Endothelial cell (in vitro differentiated cells): ENCODE results near the gene SLC25A1. TPM values are rescaled to one million over a fixed set of nuclear protein-coding genes. Genes with fewer than 3 reads are reported as not detected.

Source experiments
- DNase-seq: peaks from one replicate; pipeline ENCODE4 v3.0.0; 2021; ENCODE audit warnings: low spot score
- H3K27ac Mint-ChIP-seq: one replicate; pipeline ENCODE4 v1.8.0; 2021; ENCODE audit warnings: mixed read lengths, inconsistent platforms; ENCODE audit not compliant: unreplicated experiment
- H3K27me3 Mint-ChIP-seq: one replicate; pipeline ENCODE4 v1.8.0; 2021; ENCODE audit warnings: mild to moderate bottlenecking, moderate library complexity, mixed read lengths, inconsistent platforms; ENCODE audit not compliant: unreplicated experiment
- H3K36me3 Mint-ChIP-seq: one replicate; pipeline ENCODE4 v1.8.0; 2021; ENCODE audit warnings: mild to moderate bottlenecking, low read depth, mixed read lengths, inconsistent platforms; ENCODE audit not compliant: unreplicated experiment
- H3K4me1 Mint-ChIP-seq: one replicate; pipeline ENCODE4 v1.8.0; 2021; ENCODE audit warnings: mild to moderate bottlenecking, mixed read lengths, inconsistent platforms; ENCODE audit not compliant: unreplicated experiment
- H3K4me3 Mint-ChIP-seq: one replicate; pipeline ENCODE4 v1.8.0; 2021; ENCODE audit warnings: mild to moderate bottlenecking, mixed read lengths, inconsistent platforms; ENCODE audit not compliant: unreplicated experiment
- H3K9me3 Mint-ChIP-seq: one replicate; pipeline ENCODE4 v1.8.0; 2021; ENCODE audit warnings: mixed read lengths, inconsistent platforms; ENCODE audit not compliant: unreplicated experiment
- CTCF ChIP-seq: fragments of 200-600 bp; sonication (generic); IDR thresholded peaks from one replicate; pipeline ENCODE4 v1.5.0; 2021; ENCODE audit warnings: antibody characterized with exemption; ENCODE audit not compliant: unreplicated experiment
- total RNA-seq: library from RNA; stranded (reverse); fragmentation: NEBNext Ultra II Directional; extraction: Animal tissue kit (Norgen Biotek cat#: 25700); gene quantifications from one replicate; pipeline ENCODE4 v1.2.1, GENCODE V29; 2021; ENCODE audit not compliant: unreplicated experiment

SLC25A1 gene
- total RNA-seq, 1 donor from 2014 or later = 79.2 TPM

DNA sequence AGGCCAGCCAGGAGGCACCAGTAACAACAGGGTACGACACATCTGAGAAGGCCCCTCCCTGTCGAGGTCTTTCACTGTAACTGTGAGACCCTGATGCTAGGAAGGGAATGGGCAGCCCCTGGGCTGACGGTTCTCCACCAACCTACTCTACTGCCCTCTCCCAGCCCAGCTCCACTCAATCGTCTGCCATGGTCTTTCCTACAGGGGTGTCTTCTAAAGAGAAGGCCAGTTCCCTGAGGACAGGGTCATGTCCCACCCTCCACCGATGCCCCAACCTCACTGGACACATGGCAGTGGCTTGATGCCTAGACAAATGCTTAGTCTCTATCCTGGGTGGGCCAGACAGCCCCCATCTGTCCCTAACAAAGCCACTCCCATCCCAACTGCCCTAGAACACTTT lies 46.0 kb upstream of the SLC25A1 start:
- Mint-ChIP-seq H3K4me3 (no peak overlapping the region), H3K4me1 (peaks cover 3% of the 10 kb centered on the region), H3K27me3 (peaks cover 2% of the 10 kb centered on the region), H3K36me3 (peaks cover 45% of the 10 kb centered on the region), H3K9me3 (no peaks in the 10 kb centered on the region), H3K27ac (no peak overlapping the region)
- TF ChIP-seq CTCF = no peak
- DNase-seq = no peak

DNA sequence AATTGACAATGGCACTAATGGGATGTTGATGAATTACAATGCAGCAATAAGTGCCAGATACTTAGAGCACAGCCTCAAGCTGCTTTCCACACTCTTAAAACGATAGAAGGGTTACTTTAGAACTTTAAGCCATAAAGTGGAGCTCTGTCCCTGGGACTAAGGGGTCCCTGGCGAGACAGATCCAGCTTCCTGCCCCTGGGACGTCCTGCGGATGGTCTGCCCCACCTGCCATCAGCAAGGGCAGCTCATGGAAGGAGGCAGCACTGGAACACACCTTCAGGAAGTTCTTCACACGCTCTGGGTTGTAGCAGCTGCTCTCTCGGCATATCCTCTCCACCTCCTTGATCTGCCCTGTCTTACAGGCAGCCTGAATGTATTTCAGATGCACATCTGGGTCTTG lies 45.1 kb upstream of the SLC25A1 start:
- peaks cover 3% of the 10 kb centered on the region for H3K4me1 Mint-ChIP-seq
- DNase-seq = no peak
- no peaks in the 10 kb centered on the region for H3K9me3 Mint-ChIP-seq
- TF ChIP-seq CTCF = no peak
- peaks cover 42% of the 10 kb centered on the region for H3K36me3 Mint-ChIP-seq
- H3K27me3 Mint-ChIP-seq = peaks cover 2% of the 10 kb centered on the region
- H3K4me3 Mint-ChIP-seq = no peak overlapping the region
- no peak overlapping the region for H3K27ac Mint-ChIP-seq

DNA sequence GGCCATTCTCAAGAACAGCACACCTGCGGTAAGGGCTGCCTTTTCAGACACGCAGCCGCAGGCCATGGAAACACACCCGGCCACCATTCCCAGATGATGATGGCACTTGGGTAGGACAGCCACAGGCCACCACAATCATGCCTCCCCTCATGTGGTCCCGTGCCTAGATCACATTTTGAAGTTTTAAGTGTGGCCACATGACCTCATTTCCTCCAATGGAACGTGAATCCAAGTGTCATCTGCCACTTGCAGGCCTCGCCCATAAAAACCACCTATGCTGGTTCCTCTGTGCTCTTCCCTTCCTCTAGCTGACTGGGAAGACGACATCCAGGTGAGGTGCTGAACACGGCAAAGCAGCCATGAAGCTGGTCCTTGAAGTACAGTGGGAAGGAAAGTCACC lies 44.6 kb upstream of the SLC25A1 start:
- Mint-ChIP-seq H3K27ac (no peak overlapping the region), H3K9me3 (no peaks in the 10 kb centered on the region), H3K4me3 (peak overlapping the region; percentile 37), H3K27me3 (peaks cover 2% of the 10 kb centered on the region), H3K4me1 (peaks cover 4% of the 10 kb centered on the region), H3K36me3 (peaks cover 40% of the 10 kb centered on the region)
- DNase-seq = no peak
- TF ChIP-seq CTCF = no peak

DNA sequence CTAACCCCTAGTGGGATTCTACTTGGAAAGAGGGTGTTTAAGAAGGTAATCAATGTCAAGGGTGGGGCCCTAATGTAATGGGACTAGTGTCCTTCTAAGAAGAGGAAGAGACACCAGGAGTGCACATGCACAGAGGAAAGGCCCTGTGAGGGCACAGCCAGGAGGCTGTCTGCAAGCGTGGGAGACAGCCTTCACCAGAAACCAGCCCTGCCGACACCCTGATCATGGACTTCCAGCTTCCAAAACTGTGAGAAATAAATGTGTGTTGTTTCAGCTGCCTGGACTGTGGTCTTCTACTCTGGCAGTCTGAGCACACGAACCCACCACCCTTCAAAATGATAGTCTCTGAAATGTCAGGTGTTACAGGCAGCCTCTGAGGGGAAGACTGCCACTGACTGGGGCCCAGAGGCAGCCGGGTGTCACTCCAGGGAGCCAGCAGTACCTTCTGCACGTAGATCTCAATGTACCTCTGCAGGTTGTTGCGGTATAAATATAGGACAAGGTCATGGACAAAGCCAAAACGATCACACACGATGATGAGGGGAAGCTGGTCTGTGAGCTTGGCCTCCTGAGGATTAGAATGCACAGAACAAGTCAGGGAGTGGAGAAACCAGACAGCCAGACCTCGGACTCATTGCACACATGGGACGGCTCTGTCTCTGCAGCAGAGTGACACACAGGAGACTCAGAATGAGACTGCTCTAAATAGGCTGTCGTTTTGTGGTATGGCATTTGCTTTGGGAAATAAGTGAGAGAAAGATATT lies 43.9 kb upstream of the SLC25A1 start:
- Mint-ChIP-seq H3K4me3 (peak overlapping the region; percentile 37), H3K4me1 (peaks cover 8% of the 10 kb centered on the region), H3K27ac (no peak overlapping the region), H3K27me3 (peaks cover 2% of the 10 kb centered on the region), H3K9me3 (no peaks in the 10 kb centered on the region), H3K36me3 (peaks cover 36% of the 10 kb centered on the region)
- TF ChIP-seq CTCF = no peak
- no peak for DNase-seq

GRCh38 chr22:19220867-19221266 lies 42.3 kb upstream of the SLC25A1 start:
- DNase-seq = no peak
- H3K9me3 Mint-ChIP-seq = no peaks in the 10 kb centered on the region
- H3K27me3 Mint-ChIP-seq = peaks cover under 1% of the 10 kb centered on the region
- TF ChIP-seq CTCF = no peak
- no peak overlapping the region for H3K4me3 Mint-ChIP-seq
- H3K36me3 Mint-ChIP-seq = peaks cover 29% of the 10 kb centered on the region
- peaks cover 8% of the 10 kb centered on the region for H3K4me1 Mint-ChIP-seq
- no peak overlapping the region for H3K27ac Mint-ChIP-seq
